ENCODE results near the gene FOXC2.

Gene FOXC2

GRCh38 chr16:86549076-86549892 is 17.3 kb upstream of the FOXC2 start:
- H3K27ac ChIP-seq: no peak overlapping the region
- TF ChIP-seq CTCF (IDR thresholded peaks at IDR 0.05): no peak
- no peak for TF ChIP-seq ZFX (IDR thresholded peaks at IDR 0.05; ENCODE audit: borderline replicate concordance)

GRCh38 chr16:86549893-86550190 is 16.8 kb upstream of the FOXC2 start:
- H3K27ac ChIP-seq: no peak overlapping the region
- no peak for TF ChIP-seq CTCF (IDR thresholded peaks at IDR 0.05)
- TF ChIP-seq ZFX (IDR thresholded peaks at IDR 0.05; ENCODE audit: borderline replicate concordance): no peak

- no peak for TF ChIP-seq ZFX (IDR thresholded peaks at IDR 0.05; ENCODE audit: borderline replicate concordance)
- no peak for TF ChIP-seq CTCF (IDR thresholded peaks at IDR 0.05)
- no peak overlapping the region for H3K27ac ChIP-seq
Measured at GRCh38 chr16:86550281-86550680, 16.3 kb upstream of the FOXC2 start.

GRCh38 chr16:86553356-86553755 is 13.3 kb upstream of the FOXC2 start:
- TF ChIP-seq CTCF (IDR thresholded peaks at IDR 0.05): no peak
- H3K27ac ChIP-seq: no peak overlapping the region

GRCh38 chr16:86554599-86554916 is 12.1 kb upstream of the FOXC2 start:
- TF ChIP-seq ZFX (IDR thresholded peaks at IDR 0.05; ENCODE audit: borderline replicate concordance) (no peak), CTCF (IDR thresholded peaks at IDR 0.05) (no peak)
- H3K27ac ChIP-seq: peak overlapping the region; percentile 51

GRCh38 chr16:86554917-86555703 is 11.5 kb upstream of the FOXC2 start, which contains the start of gene MTHFSD:
Gene MTHFSD (minus strand): TSS chr16:86555235. CDS start chr16:86555184, 51 bp downstream.
- peak within 1 kb of the TSS; percentile 51 for H3K27ac ChIP-seq
- TF ChIP-seq ZFX (IDR thresholded peaks at IDR 0.05; ENCODE audit: borderline replicate concordance) (no peak), CTCF (IDR thresholded peaks at IDR 0.05) (no peak)

- TF ChIP-seq CTCF (IDR thresholded peaks at IDR 0.05): no peak
- TF ChIP-seq ZFX (IDR thresholded peaks at IDR 0.05; ENCODE audit: borderline replicate concordance): no peak
- H3K27ac ChIP-seq: no peak overlapping the region
Measured at GRCh38 chr16:86555704-86556075, 10.9 kb upstream of the FOXC2 start.
